ENCODE data around the gene MEMO1.
"Not testable (repeated sequence)": the region's sequence is repeated elsewhere in the genome, so short reads cannot be mapped to it uniquely, and the experiment has no call there.

Gene MEMO1

GRCh38 chr2:31920962-31921361, 89.8 kb downstream of the MEMO1 start:
- no peak overlapping the region for H3K4me3 ChIP-seq (ENCODE audit: low read depth, low read length)
- TF ChIP-seq MAX (IDR thresholded peaks at IDR 0.05; ENCODE audit: low read depth, low read length): no peak
- TF ChIP-seq POLR2A (IDR thresholded peaks at IDR 0.05; ENCODE audit: extremely low read depth, insufficient read length): no peak
- TF ChIP-seq, protein P1, sequence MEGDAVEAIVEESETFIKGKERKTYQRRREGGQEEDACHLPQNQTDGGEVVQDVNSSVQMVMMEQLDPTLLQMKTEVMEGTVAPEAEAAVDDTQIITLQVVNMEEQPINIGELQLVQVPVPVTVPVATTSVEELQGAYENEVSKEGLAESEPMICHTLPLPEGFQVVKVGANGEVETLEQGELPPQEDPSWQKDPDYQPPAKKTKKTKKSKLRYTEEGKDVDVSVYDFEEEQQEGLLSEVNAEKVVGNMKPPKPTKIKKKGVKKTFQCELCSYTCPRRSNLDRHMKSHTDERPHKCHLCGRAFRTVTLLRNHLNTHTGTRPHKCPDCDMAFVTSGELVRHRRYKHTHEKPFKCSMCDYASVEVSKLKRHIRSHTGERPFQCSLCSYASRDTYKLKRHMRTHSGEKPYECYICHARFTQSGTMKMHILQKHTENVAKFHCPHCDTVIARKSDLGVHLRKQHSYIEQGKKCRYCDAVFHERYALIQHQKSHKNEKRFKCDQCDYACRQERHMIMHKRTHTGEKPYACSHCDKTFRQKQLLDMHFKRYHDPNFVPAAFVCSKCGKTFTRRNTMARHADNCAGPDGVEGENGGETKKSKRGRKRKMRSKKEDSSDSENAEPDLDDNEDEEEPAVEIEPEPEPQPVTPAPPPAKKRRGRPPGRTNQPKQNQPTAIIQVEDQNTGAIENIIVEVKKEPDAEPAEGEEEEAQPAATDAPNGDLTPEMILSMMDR (IDR thresholded peaks at IDR 0.05; ENCODE audit: low read depth, low read length): no peak
- no peak for TF ChIP-seq MYC (IDR thresholded peaks at IDR 0.05; ENCODE audit: low read depth, low read length)
- DNase-seq (ENCODE audit: low read depth): no peak

DNA sequence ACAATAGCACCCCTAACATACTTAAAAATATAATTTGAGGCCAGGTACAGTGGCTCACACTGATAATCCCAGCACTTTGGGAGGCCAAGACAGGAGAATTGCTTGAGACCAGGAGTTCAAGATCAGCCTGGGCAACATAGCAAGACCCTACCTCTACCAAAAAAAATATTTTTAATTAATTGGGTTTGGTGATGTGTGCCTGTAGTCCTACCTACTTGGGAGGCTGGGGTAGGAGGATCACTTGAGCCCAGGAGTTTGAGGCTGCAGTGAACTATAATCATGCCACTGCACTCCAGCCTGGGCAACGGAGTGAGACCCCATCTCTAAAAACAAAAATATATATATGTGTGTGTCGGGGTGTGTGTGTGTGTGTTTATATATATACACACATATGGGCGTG, 91.3 kb downstream of the MEMO1 start:
- H3K4me3 ChIP-seq (ENCODE audit: low read depth, low read length): no peak overlapping the region
- TF ChIP-seq POLR2A (IDR thresholded peaks at IDR 0.05; ENCODE audit: extremely low read depth, insufficient read length) (no peak), MAX (IDR thresholded peaks at IDR 0.05; ENCODE audit: low read depth, low read length) (no peak), MYC (IDR thresholded peaks at IDR 0.05; ENCODE audit: low read depth, low read length) (no peak)
- TF ChIP-seq, protein P1 (IDR thresholded peaks at IDR 0.05; ENCODE audit: low read depth, low read length): no peak
- no peak for DNase-seq (ENCODE audit: low read depth)

DNA sequence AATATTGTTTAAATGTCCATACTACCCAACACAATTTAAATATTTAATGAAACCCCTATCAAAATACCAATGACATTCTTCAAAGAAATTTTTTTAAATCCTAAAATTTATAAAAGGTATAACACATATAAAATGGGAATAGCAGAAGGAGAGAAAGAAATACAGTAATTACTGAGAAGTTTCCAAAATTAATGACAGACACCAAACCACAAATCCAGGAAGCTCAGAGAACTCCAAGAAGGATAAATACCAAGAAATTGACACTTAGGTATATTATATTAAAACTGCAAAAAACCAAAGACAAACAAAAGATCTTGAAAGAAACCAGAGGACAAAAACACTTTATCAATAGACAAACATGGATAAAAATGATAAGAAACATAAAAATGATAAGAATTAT, 101.1 kb downstream of the MEMO1 start:
- DNase-seq (ENCODE audit: low read depth): no peak
- H3K4me3 ChIP-seq (ENCODE audit: low read depth, low read length): no peak overlapping the region
- no peak for TF ChIP-seq MYC (IDR thresholded peaks at IDR 0.05; ENCODE audit: low read depth, low read length)
- TF ChIP-seq, protein P1 (IDR thresholded peaks at IDR 0.05; ENCODE audit: low read depth, low read length): no peak

GRCh38 chr2:31907491-31907890, 103.3 kb downstream of the MEMO1 start:
- H3K4me3 ChIP-seq (ENCODE audit: low read depth, low read length); DNase-seq (ENCODE audit: low read depth): not testable (repeated sequence)

- no peak for DNase-seq (ENCODE audit: low read depth)
- TF ChIP-seq POLR2A (IDR thresholded peaks at IDR 0.05; ENCODE audit: extremely low read depth, insufficient read length) (no peak), MAX (IDR thresholded peaks at IDR 0.05; ENCODE audit: low read depth, low read length) (no peak), MYC (IDR thresholded peaks at IDR 0.05; ENCODE audit: low read depth, low read length) (no peak)
- TF ChIP-seq, protein P1 (IDR thresholded peaks at IDR 0.05; ENCODE audit: low read depth, low read length): no peak
- H3K4me3 ChIP-seq (ENCODE audit: low read depth, low read length): no peak overlapping the region
These were observed 107.6 kb downstream of the MEMO1 start for GRCh38 chr2:31903109-31903780.

GRCh38 chr2:31901900-31902299, 108.9 kb downstream of the MEMO1 start:
- TF ChIP-seq MYC (IDR thresholded peaks at IDR 0.05; ENCODE audit: low read depth, low read length) (no peak), MAX (IDR thresholded peaks at IDR 0.05; ENCODE audit: low read depth, low read length) (no peak), POLR2A (IDR thresholded peaks at IDR 0.05; ENCODE audit: extremely low read depth, insufficient read length) (no peak)
- TF ChIP-seq, protein P1 (IDR thresholded peaks at IDR 0.05; ENCODE audit: low read depth, low read length): no peak
- no peak for DNase-seq (ENCODE audit: low read depth)
- H3K4me3 ChIP-seq (ENCODE audit: low read depth, low read length): no peak overlapping the region

- not testable (repeated sequence) for DNase-seq (ENCODE audit: low read depth); H3K4me3 ChIP-seq (ENCODE audit: low read depth, low read length)
These were observed 110.7 kb downstream of the MEMO1 start for GRCh38 chr2:31900156-31900555.

GRCh38 chr2:31898346-31898745, 112.5 kb downstream of the MEMO1 start:
- H3K4me3 ChIP-seq (ENCODE audit: low read depth, low read length); DNase-seq (ENCODE audit: low read depth): not testable (repeated sequence)

GRCh38 chr2:31897340-31897739, 113.5 kb downstream of the MEMO1 start:
- not testable (repeated sequence) for DNase-seq (ENCODE audit: low read depth); H3K4me3 ChIP-seq (ENCODE audit: low read depth, low read length)

Measured in NB4 (cell line).